Central memory CD8-positive, alpha-beta T cell (primary cell): Measurements from ENCODE around the gene TOP3A.
"Not testable (repeated sequence)": the region's sequence is repeated elsewhere in the genome, so short reads cannot be mapped to it uniquely, and the experiment has no call there.

Experiments
- ATAC-seq: fragments of 150-1000 bp; cut with Tn5 transposase; replicated peaks from 2 replicates; pipeline ENCODE4 v1.10.0; 2022; ENCODE audit warnings: mild to moderate bottlenecking, moderate FRiP score, moderate number of reproducible peaks; ENCODE audit not compliant: poor library complexity, severe bottlenecking; ENCODE audit errors: extremely low read depth
- DNase-seq, 2 donors: peaks; one replicate each; pipeline ENCODE4 v3.0.0; 2021; ENCODE audit warnings: low spot score in 2 of 2
- H3K27ac Mint-ChIP-seq: one replicate; pipeline ENCODE4 v1.8.0; 2022; ENCODE audit warnings: low read depth, mild to moderate bottlenecking, moderate library complexity, mixed read lengths
- H3K27me3 Mint-ChIP-seq: one replicate; pipeline ENCODE4 v1.8.0; 2022; ENCODE audit warnings: mixed read lengths
- H3K36me3 Mint-ChIP-seq: one replicate; pipeline ENCODE4 v1.8.0; 2022; ENCODE audit warnings: mild to moderate bottlenecking, moderate library complexity, mixed read lengths; ENCODE audit not compliant: insufficient read depth
- H3K4me1 Mint-ChIP-seq: one replicate; pipeline ENCODE4 v1.8.0; 2022; ENCODE audit warnings: mixed read lengths
- H3K4me3 Mint-ChIP-seq: one replicate; pipeline ENCODE4 v1.8.0; 2022; ENCODE audit warnings: mild to moderate bottlenecking, moderate library complexity, mixed read lengths
- H3K9me3 Mint-ChIP-seq: one replicate; pipeline ENCODE4 v1.8.0; 2022; ENCODE audit warnings: mixed read lengths

The TOP3A gene

GRCh38 chr17:18321309-18321708 is 6.5 kb upstream of the TOP3A start:
- DNase-seq = no peak
- no peaks in the 10 kb centered on the region for H3K27me3 Mint-ChIP-seq
- H3K27ac Mint-ChIP-seq = peak overlapping the region; percentile 42
- no peaks in the 10 kb centered on the region for H3K9me3 Mint-ChIP-seq
- peaks cover 35% of the 10 kb centered on the region for H3K36me3 Mint-ChIP-seq
- H3K4me3 Mint-ChIP-seq = no peak overlapping the region
- no peak for ATAC-seq
- peaks cover 66% of the 10 kb centered on the region for H3K4me1 Mint-ChIP-seq

GRCh38 chr17:18320301-18320700 is 5.5 kb upstream of the TOP3A start:
- H3K27me3 Mint-ChIP-seq = no peaks in the 10 kb centered on the region
- peak overlapping the region; percentile 36 for H3K4me3 Mint-ChIP-seq
- H3K4me1 Mint-ChIP-seq = peaks cover 74% of the 10 kb centered on the region
- ATAC-seq = no peak
- peaks cover 31% of the 10 kb centered on the region for H3K36me3 Mint-ChIP-seq
- no peaks in the 10 kb centered on the region for H3K9me3 Mint-ChIP-seq
- no peak for DNase-seq
- H3K27ac Mint-ChIP-seq = no peak overlapping the region

- H3K27ac Mint-ChIP-seq = no peak overlapping the region
- no peaks in the 10 kb centered on the region for H3K27me3 Mint-ChIP-seq
- peaks cover 32% of the 10 kb centered on the region for H3K36me3 Mint-ChIP-seq
- ATAC-seq (no peak), DNase-seq (no peak)
- peaks cover 69% of the 10 kb centered on the region for H3K4me1 Mint-ChIP-seq
- peak overlapping the region; percentile 46 for H3K4me3 Mint-ChIP-seq
- no peaks in the 10 kb centered on the region for H3K9me3 Mint-ChIP-seq
These were observed 4.9 kb upstream of the TOP3A start for GRCh38 chr17:18319604-18320256.

GRCh38 chr17:18318771-18319450 is 4.1 kb upstream of the TOP3A start:
- Mint-ChIP-seq H3K4me1 (peaks cover 73% of the 10 kb centered on the region), H3K27me3 (no peaks in the 10 kb centered on the region), H3K4me3 (peak overlapping the region; percentile 46), H3K36me3 (peaks cover 28% of the 10 kb centered on the region), H3K9me3 (no peaks in the 10 kb centered on the region), H3K27ac (no peak overlapping the region)
- no peak for ATAC-seq
- DNase-seq = no peak

DNA sequence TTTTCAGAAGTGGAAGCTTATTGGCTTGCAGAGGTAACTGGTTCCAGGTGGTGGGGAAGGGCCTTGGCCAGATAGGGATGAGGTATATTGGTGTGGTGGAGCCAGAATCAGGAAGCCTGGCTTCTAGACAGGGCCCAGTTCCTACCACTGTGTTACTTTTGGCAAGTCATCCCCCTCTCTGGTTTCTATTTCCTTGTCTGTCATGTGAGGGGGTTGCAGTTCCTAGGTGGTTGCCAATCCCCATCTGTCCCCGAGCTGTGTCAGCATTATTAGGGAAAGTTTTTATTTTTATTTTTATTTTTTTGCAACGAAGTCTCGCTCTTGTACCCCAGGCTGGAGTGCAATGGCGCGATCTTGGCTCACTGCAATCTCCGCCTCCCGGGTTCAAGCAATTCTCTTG is 3.3 kb upstream of the TOP3A start:
- H3K36me3 Mint-ChIP-seq = peaks cover 28% of the 10 kb centered on the region

GRCh38 chr17:18315961-18316360 is 1.2 kb upstream of the TOP3A start:
- no peak for DNase-seq
- peaks cover 77% of the 10 kb centered on the region for H3K4me1 Mint-ChIP-seq
- no peaks in the 10 kb centered on the region for H3K27me3 Mint-ChIP-seq
- no peak for ATAC-seq
- H3K9me3 Mint-ChIP-seq = no peaks in the 10 kb centered on the region
- H3K27ac Mint-ChIP-seq = peak overlapping the region; percentile 88
- H3K4me3 Mint-ChIP-seq = peak overlapping the region; percentile 82
- H3K36me3 Mint-ChIP-seq = peaks cover 27% of the 10 kb centered on the region

More for the DNA sequence above, 3.3 kb upstream of the TOP3A start:
- Mint-ChIP-seq H3K27me3 (no peaks in the 10 kb centered on the region), H3K4me3 (peak overlapping the region; percentile 82), H3K27ac (no peak overlapping the region), H3K4me1 (peaks cover 80% of the 10 kb centered on the region), H3K9me3 (no peaks in the 10 kb centered on the region)
- ATAC-seq = no peak
- no peak for DNase-seq

GRCh38 chr17:18315562-18315922 is 748 bp upstream of the TOP3A start:
- peaks cover 27% of the 10 kb centered on the region for H3K36me3 Mint-ChIP-seq
- peak overlapping the region; percentile 82 for H3K4me3 Mint-ChIP-seq
- H3K4me1 Mint-ChIP-seq = peaks cover 73% of the 10 kb centered on the region
- H3K27ac Mint-ChIP-seq = peak overlapping the region; percentile 88
- no peak for DNase-seq
- ATAC-seq = peak; percentile 25
- no peaks in the 10 kb centered on the region for H3K27me3 Mint-ChIP-seq
- no peaks in the 10 kb centered on the region for H3K9me3 Mint-ChIP-seq

DNA sequence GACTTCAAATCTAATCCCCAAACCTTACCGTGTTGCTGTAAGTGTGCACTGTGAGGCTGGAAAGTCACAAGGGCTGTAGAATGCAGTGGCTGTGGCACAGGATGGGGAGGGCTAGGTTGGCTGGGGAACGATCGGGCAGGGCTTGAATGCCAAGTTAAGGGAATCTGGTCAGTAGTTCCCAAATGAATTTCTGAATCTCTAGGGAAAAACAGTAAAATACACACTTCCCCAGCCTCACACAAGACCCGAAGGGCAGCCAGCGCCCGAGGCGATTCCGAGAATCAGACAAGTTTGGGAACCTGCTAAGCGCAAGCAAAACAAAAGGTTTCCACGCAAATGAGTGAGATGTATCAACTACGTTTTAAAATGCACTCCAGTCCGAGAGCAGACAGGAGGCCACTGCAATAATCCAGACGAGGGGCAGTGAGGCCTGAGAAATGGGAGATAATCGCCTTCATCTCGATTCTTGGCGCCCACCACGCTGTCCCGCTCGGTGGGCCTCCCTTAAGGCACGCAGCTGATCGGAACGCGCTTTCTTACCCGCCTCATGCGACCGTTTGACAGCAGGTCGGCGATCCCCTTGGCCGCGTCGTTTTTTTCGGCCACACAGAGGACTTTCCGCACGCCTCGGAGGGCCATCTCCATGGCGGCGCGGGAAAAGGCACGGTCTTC is 599 bp downstream of the TOP3A start:
- H3K4me1 Mint-ChIP-seq = peaks cover 60% of the 10 kb centered on the region
- peaks cover 30% of the 10 kb centered on the region for H3K36me3 Mint-ChIP-seq
- H3K27ac Mint-ChIP-seq = peak overlapping the region; percentile 88
- peak overlapping the region; percentile 82 for H3K4me3 Mint-ChIP-seq
- DNase-seq = no peak
- ATAC-seq = peak; percentile 2
- no peaks in the 10 kb centered on the region for H3K9me3 Mint-ChIP-seq
- H3K27me3 Mint-ChIP-seq = no peaks in the 10 kb centered on the region

GRCh38 chr17:18309202-18309601 is 5.6 kb downstream of the TOP3A start:
- H3K27me3 Mint-ChIP-seq = no peaks in the 10 kb centered on the region
- H3K4me3 Mint-ChIP-seq = no peak overlapping the region
- peaks cover 25% of the 10 kb centered on the region for H3K4me1 Mint-ChIP-seq
- ATAC-seq = no peak
- H3K9me3 Mint-ChIP-seq = no peaks in the 10 kb centered on the region
- DNase-seq = no peak
- H3K36me3 Mint-ChIP-seq = peaks cover 52% of the 10 kb centered on the region
- H3K27ac Mint-ChIP-seq = no peak overlapping the region

- not testable (repeated sequence) for H3K27me3 Mint-ChIP-seq, H3K4me3 Mint-ChIP-seq, DNase-seq, H3K27ac Mint-ChIP-seq, ATAC-seq, H3K4me1 Mint-ChIP-seq, H3K9me3 Mint-ChIP-seq
- peaks cover 54% of the 10 kb centered on the region for H3K36me3 Mint-ChIP-seq
These were observed 11.6 kb downstream of the TOP3A start for GRCh38 chr17:18303206-18303605.

DNA sequence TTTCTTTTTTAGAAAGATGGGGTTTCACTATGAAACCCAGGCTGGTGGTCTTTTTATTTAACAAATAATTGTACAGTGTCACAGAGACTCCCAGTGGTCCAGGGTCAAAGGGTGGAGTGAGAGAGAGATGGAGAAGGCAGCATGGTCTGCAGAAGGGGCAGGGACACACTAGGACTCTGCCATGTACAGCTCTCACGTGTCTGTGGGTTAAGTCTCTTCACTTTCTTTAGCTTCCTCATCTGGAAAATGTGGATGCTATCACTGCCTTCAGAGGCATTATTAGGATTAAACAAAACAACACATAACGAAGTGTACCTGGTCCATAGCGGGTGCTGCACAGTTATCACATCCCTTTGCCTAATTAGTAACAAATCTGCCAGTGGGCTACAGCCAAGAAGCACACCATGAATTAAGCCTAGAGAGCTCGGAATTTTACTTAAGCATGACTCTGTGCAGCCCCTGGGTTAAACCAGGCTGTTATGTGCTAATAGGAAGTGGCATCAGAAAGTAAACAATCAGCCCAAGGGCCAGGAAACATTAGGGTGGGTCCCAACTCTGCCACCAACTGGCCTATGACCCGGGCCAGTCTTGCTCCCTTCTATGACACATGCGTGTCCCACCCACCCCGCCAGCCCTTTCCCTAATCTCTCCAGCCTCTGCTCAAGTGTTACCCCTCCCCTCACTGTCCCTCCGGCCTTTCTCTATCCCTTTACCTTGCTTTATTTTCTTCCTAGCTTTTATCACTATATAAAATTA is 13.9 kb downstream of the TOP3A start:
- ATAC-seq (no peak), DNase-seq (no peak)
- Mint-ChIP-seq H3K4me1 (no peaks in the 10 kb centered on the region), H3K4me3 (no peak overlapping the region), H3K9me3 (no peaks in the 10 kb centered on the region), H3K27me3 (no peaks in the 10 kb centered on the region), H3K36me3 (peaks cover 40% of the 10 kb centered on the region), H3K27ac (no peak overlapping the region)

DNA sequence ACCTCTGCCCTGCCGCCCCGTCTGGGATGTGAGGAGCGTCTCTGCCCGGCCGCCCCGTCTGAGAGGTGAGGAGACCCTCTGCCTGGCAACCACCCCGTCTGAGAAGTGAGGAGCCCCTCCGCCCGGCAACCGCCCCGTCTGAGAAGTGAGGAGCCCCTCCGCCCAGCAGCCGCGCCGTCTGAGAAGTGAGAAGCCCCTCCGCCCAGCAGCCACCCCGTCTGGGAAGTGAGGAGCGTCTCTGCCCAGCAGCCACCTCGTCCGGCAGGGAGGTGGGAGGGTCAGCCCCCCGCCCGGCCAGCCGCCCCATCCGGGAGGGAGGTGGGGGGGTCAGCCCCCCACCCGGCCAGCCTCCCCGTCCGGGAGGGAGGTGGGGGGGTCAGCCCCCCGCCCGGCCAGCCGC is 16.7 kb downstream of the TOP3A start:
- H3K9me3 Mint-ChIP-seq, H3K27me3 Mint-ChIP-seq, H3K27ac Mint-ChIP-seq, H3K4me3 Mint-ChIP-seq, DNase-seq, ATAC-seq, H3K4me1 Mint-ChIP-seq: not testable (repeated sequence)
- H3K36me3 Mint-ChIP-seq = peaks cover 33% of the 10 kb centered on the region
